A673 (cell line): ENCODE measurements around the gene NCBP3. TPM values are rescaled to one million over a fixed set of nuclear protein-coding genes. Genes with fewer than 3 reads are reported as not detected.

Experiments
- BruUV-seq: library from RNA; stranded (reverse); fragments of 400-500 nt; replicated peaks from 2 replicates; lab custom pipeline; 2021; lab: Mats Ljungman, UMichigan
- CTCF ChIA-PET: fragments of 300-600 bp; sonication (Branson Sonifier 250); formaldehyde crosslinking; loops from one replicate; lab custom pipeline; 2022; ENCODE audit warnings: antibody characterized with exemption; lab: Charles Lee
- POLR2A ChIA-PET: fragments of 300-600 bp; sonication (Branson Sonifier 250); formaldehyde crosslinking; loops from one replicate; lab custom pipeline; 2022; ENCODE audit warnings: antibody characterized with exemption; ENCODE audit not compliant: low non-redundant PET; lab: Charles Lee
- DNase-seq: peaks from one replicate; pipeline ENCODE4 v3.0.0-alpha.2; 2015; ENCODE audit warnings: low spot score
- H3K27ac ChIP-seq: fragments of 200-600 bp; sonication (generic); 2 replicates; pipeline ENCODE4 v1.5.1; 2016; ENCODE audit warnings: mixed run types, low read depth, mild to moderate bottlenecking, mixed read lengths, antibody characterized with exemption, low read length; ENCODE audit not compliant: poor library complexity, severe bottlenecking
- H3K27me3 ChIP-seq: fragments of 200-600 bp; sonication (generic); replicated peaks from 2 replicates; pipeline ENCODE4 v1.6.1; 2017; ENCODE audit warnings: mixed run types, low read depth, mild to moderate bottlenecking, mixed read lengths, antibody characterized with exemption, low read length; ENCODE audit not compliant: insufficient read depth, poor library complexity
- H3K36me3 ChIP-seq: fragments of 200-600 bp; sonication (generic); 2 replicates; pipeline ENCODE4 v1.6.1; 2016; ENCODE audit warnings: mixed run types, mild to moderate bottlenecking, mixed read lengths, antibody characterized with exemption, low read length; ENCODE audit not compliant: insufficient read depth, poor library complexity, severe bottlenecking
- H3K4me1 ChIP-seq: fragments of 200-600 bp; sonication (generic); 2 replicates; pipeline ENCODE4 v1.6.1; 2017; ENCODE audit warnings: mixed run types, mild to moderate bottlenecking, mixed read lengths, antibody characterized with exemption, low read length; ENCODE audit not compliant: insufficient read depth, poor library complexity, severe bottlenecking
- H3K4me3 ChIP-seq: fragments of 200-600 bp; sonication (generic); 2 replicates; pipeline ENCODE4 v1.5.1; 2016; ENCODE audit warnings: low read depth, mixed run types, mild to moderate bottlenecking, mixed read lengths, low read length; ENCODE audit not compliant: poor library complexity, severe bottlenecking
- H3K9me3 ChIP-seq: fragments of 200-600 bp; sonication (generic); 2 replicates; pipeline ENCODE4 v1.6.1; 2016; ENCODE audit warnings: mixed run types, low read depth, mild to moderate bottlenecking, mixed read lengths, antibody characterized with exemption, low read length; ENCODE audit not compliant: poor library complexity, severe bottlenecking
- EZH2 ChIP-seq: fragments of 200-600 bp; sonication (generic); IDR thresholded peaks from 2 replicates; pipeline ENCODE4 v1.6.1; 2017; ENCODE audit warnings: borderline replicate concordance, low read depth, mild to moderate bottlenecking, mixed read lengths, antibody characterized with exemption, low read length; ENCODE audit not compliant: poor library complexity, severe bottlenecking
- intact Hi-C: fragments of 100-400 bp; cut with micrococcal nuclease; formaldehyde crosslinking; loops from one replicate; pipeline ENCODE4 v1.10.0; 2022; ENCODE audit not compliant: unreplicated experiment
- total RNA-seq: library from RNA; stranded (reverse); gene quantifications from 2 replicates; pipeline ENCODE4 v1.2.3, GENCODE V29; 2021
- TF ChIP-seq, protein P1 (sequence below): fragments of 300-800, 200-600 bp; sonication (generic); conservative IDR thresholded peaks from 2 replicates; pipeline ENCODE4 v1.5.1; 2017; ENCODE audit warnings: low read depth, mild to moderate bottlenecking, antibody characterized with exemption, low read length, moderate library complexity, mixed read lengths

The NCBP3 gene
- total RNA-seq, 1 experiment from 2014 or later: 59.9 TPM

DNA sequence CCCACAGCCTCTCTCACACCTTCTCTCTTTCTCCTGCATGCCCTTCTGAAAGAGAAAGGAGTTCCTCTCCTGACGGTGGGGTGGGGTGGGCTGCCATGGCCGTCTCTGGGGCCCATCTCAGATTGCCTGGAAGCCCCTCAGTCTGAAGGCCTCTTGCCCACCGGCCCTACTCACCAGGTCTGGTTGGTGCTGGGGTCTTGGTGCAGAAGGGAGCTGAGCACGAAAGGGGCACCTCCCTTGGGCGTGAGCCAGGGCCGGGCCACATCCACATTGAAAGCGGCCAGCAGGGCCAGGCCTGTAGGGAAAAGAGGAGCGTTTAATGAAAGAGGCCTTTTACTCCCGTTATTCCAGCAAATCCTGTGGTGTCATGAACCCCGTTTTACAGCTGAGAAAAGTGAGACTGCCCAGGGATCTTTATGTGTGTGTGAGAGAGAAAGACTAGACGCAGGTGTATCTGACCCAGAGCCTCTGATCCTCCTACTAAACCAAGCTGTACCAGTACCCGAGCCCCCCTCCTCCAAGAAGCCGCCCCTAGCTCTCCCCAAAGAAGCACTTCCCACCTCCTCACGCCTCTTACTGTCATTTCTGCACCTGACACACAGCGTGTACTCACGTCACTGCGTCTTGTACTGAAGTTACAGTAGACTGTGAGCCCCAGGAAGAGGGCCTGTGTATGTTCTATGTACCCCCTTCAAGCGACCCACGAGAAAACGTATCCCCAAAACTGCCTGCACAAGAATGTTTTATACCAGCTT, 68.5 kb downstream of the NCBP3 start:
- Histone ChIP-seq H3K27me3 (no peaks in the 10 kb centered on the region), H3K9me3 (no peaks in the 10 kb centered on the region), H3K4me3 (no peak overlapping the region), H3K4me1 (no peaks in the 10 kb centered on the region), H3K27ac (no peak overlapping the region), H3K36me3 (no peaks in the 10 kb centered on the region)
- ChIA-PET CTCF (no interaction called here), POLR2A (no interaction called here)
- TF ChIP-seq, protein P1, sequence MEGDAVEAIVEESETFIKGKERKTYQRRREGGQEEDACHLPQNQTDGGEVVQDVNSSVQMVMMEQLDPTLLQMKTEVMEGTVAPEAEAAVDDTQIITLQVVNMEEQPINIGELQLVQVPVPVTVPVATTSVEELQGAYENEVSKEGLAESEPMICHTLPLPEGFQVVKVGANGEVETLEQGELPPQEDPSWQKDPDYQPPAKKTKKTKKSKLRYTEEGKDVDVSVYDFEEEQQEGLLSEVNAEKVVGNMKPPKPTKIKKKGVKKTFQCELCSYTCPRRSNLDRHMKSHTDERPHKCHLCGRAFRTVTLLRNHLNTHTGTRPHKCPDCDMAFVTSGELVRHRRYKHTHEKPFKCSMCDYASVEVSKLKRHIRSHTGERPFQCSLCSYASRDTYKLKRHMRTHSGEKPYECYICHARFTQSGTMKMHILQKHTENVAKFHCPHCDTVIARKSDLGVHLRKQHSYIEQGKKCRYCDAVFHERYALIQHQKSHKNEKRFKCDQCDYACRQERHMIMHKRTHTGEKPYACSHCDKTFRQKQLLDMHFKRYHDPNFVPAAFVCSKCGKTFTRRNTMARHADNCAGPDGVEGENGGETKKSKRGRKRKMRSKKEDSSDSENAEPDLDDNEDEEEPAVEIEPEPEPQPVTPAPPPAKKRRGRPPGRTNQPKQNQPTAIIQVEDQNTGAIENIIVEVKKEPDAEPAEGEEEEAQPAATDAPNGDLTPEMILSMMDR: no peak
- intact Hi-C loops: no loop called here
- no peak for DNase-seq
- no TSS peak for BruUV-seq

DNA sequence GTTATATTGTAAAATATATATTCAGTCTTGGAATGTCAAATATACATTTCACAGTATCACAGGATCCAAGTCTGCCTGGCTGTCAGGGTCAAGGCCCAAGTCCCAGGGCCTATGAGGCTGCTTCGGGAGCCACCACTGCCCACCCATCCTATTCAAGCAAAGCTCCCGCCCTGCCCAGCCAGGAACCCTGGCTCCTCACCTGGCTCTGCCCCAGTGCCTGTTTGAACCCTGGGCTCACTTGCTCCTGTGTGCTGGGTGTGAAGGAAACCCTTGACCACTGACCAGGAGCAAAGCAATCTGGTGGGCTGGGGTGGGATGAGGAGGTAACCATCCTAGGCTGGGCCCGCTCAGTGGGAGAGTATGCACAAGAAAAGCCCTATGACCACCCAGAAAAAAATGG, 72.1 kb downstream of the NCBP3 start:
- ChIA-PET CTCF (no interaction called here), POLR2A (no interaction called here)
- intact Hi-C loops: no loop called here
- Histone ChIP-seq H3K27ac (no peak overlapping the region), H3K4me1 (no peaks in the 10 kb centered on the region), H3K4me3 (no peak overlapping the region), H3K27me3 (no peaks in the 10 kb centered on the region), H3K36me3 (no peaks in the 10 kb centered on the region), H3K9me3 (no peaks in the 10 kb centered on the region)
- TF ChIP-seq, protein P1: no peak
- TF ChIP-seq EZH2: no peak
- no TSS peak for BruUV-seq
- no peak for DNase-seq

DNA sequence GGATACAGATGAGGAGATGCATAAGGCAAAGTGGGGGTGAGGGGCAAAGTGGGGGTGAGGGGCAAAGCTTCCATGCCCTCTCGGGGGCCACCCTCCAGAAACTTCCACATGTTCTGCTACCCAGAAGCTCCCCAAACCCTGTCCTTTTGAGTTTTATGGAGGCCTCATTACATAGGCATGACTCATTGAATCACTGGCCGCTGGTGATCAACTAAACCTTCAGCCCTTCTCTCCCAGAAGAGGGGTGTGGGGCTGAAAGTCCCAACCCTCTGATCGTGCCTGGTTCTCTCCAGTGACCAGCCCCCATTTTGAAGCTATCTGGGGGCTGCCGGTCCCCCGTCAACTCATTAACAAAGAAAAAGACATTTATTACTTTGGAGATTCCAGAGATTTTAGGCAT, 72.5 kb downstream of the NCBP3 start:
- H3K27me3 ChIP-seq: no peaks in the 10 kb centered on the region
- ChIA-PET CTCF (no interaction called here), POLR2A (no interaction called here)
- no peaks in the 10 kb centered on the region for H3K4me1 ChIP-seq
- DNase-seq: no peak
- H3K27ac ChIP-seq: no peak overlapping the region
- no peaks in the 10 kb centered on the region for H3K9me3 ChIP-seq
- H3K36me3 ChIP-seq: no peaks in the 10 kb centered on the region
- TF ChIP-seq EZH2: no peak
- TF ChIP-seq, protein P1: no peak
- intact Hi-C loops: no loop called here
- no peak overlapping the region for H3K4me3 ChIP-seq
- no TSS peak for BruUV-seq
